NB4 (cell line): ENCODE results near the gene LRRC3C.

Source experiments
- MYC ChIP-seq: IDR thresholded peaks from 2 replicates; pipeline ENCODE4 v1.6.1; 2011; ENCODE audit warnings: low read depth, low read length
- POLR2A ChIP-seq: IDR thresholded peaks from 2 replicates; pipeline ENCODE4 v1.6.1; 2011; ENCODE audit warnings: mild to moderate bottlenecking; ENCODE audit not compliant: insufficient read length; ENCODE audit errors: extremely low read depth
- TF ChIP-seq, protein P1 (sequence below): IDR thresholded peaks from one replicate; pipeline ENCODE4 v1.5.1; 2012; ENCODE audit warnings: low read depth, low read length
- TF ChIP-seq, protein P2 (sequence below): IDR thresholded peaks from 2 replicates; pipeline ENCODE4 v1.6.1; 2011; ENCODE audit warnings: low read depth, low read length

DNA sequence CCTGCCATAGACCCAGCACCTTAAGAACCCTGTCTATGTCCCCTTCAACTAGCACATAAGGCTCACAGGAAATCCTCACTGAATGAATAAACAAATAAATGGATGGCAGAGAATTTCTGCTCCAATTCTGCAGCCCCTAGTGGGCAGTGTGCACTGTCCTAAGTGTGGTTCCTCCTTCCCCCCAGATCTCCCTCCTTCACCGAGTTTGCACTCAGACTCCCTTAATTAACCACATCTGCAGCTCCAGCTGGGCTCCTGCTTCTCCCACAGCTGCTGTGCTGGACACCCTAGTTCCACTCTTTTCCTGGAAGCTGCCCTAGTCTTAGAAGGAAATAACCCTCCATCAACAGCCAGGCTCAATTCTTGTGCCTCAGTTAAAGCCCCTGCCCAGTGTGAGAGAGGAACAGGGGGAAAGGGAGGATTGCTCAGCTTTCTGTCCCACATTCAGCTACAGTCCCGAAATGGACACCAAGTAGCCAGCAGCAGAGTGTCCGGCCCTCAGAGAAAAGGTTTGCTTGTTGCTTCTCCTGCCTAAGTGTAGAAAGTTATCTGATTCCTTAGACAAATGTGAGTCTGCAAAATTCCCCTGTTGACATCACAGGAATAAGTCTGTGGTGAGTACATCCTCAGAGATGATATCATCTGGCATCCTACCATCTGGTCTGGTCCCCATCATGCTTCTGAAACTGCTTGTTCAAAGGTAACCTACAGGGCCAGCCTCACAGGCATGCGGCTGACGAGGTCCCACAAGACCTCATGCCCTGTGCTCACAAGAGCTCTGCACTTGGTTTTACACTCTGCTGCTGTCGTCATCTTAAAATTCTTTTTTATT is 12.3 kb downstream of the LRRC3C start:
- TF ChIP-seq, protein P1, sequence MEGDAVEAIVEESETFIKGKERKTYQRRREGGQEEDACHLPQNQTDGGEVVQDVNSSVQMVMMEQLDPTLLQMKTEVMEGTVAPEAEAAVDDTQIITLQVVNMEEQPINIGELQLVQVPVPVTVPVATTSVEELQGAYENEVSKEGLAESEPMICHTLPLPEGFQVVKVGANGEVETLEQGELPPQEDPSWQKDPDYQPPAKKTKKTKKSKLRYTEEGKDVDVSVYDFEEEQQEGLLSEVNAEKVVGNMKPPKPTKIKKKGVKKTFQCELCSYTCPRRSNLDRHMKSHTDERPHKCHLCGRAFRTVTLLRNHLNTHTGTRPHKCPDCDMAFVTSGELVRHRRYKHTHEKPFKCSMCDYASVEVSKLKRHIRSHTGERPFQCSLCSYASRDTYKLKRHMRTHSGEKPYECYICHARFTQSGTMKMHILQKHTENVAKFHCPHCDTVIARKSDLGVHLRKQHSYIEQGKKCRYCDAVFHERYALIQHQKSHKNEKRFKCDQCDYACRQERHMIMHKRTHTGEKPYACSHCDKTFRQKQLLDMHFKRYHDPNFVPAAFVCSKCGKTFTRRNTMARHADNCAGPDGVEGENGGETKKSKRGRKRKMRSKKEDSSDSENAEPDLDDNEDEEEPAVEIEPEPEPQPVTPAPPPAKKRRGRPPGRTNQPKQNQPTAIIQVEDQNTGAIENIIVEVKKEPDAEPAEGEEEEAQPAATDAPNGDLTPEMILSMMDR, result peak; percentile 90
- TF ChIP-seq, protein P2, sequence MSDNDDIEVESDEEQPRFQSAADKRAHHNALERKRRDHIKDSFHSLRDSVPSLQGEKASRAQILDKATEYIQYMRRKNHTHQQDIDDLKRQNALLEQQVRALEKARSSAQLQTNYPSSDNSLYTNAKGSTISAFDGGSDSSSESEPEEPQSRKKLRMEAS, result no peak
- no peak for TF ChIP-seq POLR2A
- no peak for TF ChIP-seq MYC
